ENCODE data around the gene IFT122.
"Not testable (repeated sequence)": the region's sequence is repeated elsewhere in the genome, so short reads cannot be mapped to it uniquely, and the experiment has no call there.

IFT122 gene, protein sequence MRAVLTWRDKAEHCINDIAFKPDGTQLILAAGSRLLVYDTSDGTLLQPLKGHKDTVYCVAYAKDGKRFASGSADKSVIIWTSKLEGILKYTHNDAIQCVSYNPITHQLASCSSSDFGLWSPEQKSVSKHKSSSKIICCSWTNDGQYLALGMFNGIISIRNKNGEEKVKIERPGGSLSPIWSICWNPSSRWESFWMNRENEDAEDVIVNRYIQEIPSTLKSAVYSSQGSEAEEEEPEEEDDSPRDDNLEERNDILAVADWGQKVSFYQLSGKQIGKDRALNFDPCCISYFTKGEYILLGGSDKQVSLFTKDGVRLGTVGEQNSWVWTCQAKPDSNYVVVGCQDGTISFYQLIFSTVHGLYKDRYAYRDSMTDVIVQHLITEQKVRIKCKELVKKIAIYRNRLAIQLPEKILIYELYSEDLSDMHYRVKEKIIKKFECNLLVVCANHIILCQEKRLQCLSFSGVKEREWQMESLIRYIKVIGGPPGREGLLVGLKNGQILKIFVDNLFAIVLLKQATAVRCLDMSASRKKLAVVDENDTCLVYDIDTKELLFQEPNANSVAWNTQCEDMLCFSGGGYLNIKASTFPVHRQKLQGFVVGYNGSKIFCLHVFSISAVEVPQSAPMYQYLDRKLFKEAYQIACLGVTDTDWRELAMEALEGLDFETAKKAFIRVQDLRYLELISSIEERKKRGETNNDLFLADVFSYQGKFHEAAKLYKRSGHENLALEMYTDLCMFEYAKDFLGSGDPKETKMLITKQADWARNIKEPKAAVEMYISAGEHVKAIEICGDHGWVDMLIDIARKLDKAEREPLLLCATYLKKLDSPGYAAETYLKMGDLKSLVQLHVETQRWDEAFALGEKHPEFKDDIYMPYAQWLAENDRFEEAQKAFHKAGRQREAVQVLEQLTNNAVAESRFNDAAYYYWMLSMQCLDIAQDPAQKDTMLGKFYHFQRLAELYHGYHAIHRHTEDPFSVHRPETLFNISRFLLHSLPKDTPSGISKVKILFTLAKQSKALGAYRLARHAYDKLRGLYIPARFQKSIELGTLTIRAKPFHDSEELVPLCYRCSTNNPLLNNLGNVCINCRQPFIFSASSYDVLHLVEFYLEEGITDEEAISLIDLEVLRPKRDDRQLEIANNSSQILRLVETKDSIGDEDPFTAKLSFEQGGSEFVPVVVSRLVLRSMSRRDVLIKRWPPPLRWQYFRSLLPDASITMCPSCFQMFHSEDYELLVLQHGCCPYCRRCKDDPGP

DNA sequence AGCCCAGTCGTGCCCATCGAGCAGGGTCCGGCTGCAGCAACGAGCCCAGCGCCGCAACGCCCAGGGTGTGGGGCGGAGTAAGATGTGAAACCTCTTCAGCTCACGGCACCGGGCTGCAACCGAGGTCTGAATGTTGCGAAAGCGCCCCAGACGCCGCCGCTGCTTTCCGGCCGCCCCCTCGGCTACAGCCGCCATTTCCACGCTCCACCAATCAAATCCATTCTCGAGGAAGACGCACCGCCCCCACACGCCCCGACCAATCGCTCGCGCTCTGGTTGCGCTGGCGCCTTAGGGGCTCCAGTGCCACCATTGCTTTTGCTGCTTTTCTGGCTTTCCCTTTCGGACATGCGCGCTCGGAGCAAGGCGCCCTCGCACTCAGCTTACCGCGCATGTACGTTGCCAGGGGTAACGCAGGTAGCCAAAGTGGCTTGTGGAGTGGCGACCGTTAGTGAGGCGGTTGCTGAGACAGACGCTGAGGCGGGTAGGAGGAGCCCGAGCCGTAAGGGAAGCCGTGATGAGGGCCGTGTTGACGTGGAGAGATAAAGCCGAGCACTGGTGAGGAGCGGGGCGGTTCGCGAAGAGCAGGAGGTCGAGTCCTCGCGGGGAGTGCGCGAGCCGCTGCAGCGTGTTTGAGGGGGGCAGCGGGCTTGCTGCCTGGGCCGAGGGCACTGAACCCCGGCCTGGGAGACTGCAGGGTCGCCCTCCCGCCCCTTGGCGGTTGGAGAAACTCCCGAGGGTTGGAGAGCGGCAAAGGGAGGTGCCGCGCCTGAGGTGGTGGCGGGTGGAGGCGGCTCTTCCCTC lies at the start of gene IFT122, which contains the start of gene MBD4:
IFT122 (plus strand) TSS at position 408 of the 801 bp plus-strand sequence; CDS start at position 515, 107 bp downstream.
MBD4 (minus strand) TSS at position 132 of the 801 bp plus-strand sequence; CDS start at position 17, 115 bp downstream.
- peak; percentile 99 for FAIRE-seq

DNA sequence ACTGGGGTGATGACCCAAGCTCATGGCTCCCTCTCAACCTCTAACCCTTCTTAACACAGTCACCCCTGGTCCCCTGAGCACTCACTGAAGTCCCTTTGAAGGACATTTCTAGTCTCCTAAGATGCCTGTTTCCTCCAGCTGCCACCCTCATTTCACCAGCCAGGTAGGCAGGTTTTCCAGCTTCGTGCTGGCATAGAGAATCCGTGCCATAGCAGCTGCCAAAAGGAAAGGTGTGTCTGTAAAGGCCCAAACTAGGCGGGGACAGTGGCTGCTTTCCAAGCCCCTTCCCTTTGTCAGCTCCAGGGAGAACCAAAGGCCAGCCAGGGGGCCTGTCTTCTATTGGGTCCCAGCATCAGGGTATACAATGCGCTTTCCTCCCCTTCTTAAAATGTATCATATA lies 48.4 kb upstream of the IFT122 start:
- FAIRE-seq, result not testable (repeated sequence)

DNA sequence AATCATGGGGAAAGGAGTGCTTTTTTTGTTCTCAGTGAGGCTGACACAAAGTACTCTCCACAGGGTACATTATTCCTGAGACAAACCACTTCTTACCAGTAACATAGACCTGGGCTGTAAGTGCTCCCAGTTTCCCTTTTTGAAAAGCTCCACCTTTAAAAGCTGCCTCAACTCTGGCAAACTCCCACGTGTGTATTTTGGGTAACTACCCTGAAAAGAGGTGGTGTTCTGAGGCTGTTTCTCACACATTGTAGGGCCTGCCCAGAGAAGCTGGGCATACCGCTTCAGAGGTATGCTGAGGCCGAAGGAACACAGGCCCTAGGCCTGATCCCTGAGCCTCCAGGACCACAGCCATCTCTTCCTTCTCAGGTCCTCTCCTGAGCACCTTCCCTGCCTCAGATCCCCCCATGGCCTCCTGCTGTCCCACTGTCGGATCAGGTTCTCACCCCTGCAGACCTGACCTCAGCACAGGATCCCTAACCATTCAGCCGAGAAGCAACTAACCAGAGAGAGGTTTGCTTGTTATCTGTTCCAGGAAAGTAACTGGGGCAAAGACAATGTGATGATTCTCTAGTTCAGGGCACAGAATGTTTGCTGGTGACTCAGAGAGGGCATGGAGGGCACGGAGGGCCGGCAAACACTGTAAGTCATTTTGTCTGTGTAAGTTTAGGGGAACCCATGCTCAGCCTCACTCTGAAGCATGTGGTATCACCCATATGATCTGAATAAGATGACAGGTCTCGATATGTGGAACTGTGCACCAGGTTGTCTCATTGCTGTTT lies 47.7 kb upstream of the IFT122 start:
- FAIRE-seq, result not testable (repeated sequence)

DNA sequence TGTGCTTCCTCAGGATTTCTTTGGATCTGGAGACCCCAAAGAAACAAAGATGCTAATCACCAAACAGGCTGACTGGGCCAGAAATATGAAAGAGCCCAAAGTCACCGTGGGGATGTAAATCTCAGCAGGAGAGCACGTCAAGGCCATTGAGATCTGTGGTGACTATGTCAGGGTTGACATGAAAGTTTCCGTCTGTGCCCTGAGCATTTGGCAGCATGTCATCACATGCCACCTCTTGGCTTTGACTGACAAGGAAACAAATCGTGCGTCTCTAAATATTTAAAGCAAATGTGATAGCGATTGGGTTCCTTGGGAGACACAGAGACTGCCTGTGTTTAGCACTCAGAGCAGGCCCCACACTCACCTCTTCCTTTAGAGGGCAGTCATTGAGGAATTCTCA lies 46.8 kb upstream of the IFT122 start:
- no peak for FAIRE-seq

DNA sequence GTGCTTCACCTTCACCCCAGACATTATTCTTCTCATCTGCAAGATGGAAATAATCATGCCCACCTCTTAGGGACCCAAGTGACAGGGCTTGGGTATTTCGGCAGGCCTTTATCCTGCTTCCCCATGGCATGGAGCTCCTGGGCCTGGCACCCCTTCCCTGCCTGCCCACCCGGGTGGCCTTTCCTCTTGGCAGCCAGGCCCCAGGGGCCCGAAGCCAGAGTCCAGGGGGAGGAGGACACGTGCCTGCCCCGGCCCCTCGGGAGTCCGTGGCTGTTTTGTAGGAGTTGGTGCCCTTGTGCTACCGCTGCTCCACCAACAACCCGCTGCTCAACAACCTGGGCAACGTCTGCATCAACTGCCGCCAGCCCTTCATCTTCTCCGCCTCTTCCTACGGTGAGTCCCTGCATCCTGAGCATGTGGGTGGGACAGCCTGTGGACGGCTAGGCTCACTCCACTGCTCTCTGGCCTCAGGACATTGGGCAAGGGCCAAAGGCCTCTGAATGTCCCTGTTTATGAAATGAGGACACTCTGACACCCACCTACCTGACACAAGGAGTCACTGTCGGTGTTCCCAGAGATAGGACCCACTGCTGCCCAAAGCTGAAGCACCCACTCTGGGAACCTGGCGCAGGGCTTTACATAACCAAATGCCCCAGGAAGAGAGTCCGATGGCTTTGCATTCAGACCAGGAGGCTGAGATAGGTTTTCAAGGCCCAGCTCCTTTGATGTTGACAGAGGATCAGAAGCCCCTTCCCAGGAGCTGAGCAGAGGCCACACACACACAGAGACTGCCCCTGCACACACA lies 46.1 kb upstream of the IFT122 start:
- FAIRE-seq, result not testable (repeated sequence)

DNA sequence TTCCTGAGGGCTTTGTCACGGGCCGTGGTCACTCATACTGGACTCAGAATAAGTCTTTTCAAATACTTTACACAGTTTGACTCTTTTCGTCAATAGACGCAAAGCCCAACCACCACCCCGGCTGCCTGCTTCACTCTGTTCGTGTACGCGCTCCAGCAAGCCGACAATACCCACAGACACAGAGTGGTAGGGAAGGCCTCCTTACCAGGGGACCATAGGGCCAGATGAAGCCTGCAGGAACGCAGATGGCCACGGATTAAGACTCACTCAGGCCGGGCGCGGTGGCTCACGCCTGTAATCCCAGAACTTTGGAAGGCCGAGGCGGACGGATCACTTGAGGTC lies 41.2 kb upstream of the IFT122 start:
- FAIRE-seq, result no peak

DNA sequence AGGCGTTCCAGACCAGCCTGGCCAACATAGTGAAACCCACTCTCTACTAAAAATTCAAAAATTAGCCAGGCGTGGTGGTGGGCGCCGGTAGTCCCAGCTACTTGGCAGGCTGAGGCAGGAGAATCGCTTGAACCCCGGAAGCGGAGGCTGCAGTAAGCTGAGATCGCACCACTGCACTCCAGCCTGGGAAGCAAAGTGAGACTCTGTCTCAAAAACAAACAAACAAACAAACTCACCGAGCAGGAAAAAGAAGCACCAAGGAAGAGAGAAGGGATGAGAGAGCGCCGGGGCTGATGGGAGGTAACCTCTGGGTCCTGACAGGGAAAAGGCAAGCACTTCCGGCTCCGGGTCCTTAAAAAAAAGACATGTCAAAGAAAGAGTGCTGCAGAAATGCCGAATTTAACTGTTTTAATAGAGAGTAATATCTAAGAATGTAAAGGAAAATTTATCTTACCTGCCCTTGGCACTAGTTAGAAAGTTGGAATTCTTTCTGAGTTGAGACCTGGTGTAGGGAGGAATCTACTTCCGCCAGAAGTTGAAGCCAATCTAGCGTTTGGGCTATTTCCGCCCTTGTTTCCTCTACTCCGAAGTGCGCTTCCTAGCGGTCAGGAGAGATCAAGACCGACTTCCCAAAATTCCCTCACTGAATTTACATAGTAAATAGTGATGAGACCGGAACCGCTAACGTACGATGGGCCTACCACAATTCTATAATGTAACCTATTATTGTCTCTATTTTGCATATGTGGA lies 40.7 kb upstream of the IFT122 start:
- FAIRE-seq, result peak; percentile 91

DNA sequence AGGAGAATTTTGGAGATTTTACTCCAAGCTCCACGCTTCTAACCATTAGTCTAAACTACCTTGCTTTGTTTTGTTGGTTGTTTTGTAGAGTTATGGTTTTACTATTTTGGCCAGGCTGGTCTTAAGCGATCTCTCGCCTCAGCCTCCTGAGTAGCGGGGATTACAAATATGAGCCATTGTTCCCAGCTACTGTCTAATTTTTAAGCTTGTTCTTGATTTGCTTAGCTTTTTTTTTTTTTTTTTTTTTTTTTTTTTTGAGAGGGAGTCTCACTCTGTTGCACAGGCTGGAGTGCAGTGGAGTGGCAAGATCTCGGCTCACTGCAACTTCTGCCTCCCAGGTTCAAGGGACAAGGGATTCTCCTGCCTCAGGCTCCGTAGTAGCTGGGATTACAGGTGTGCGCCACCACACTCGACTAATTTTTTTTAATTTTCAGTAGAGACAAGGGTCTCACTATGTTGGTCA lies 40.1 kb upstream of the IFT122 start:
- no peak for FAIRE-seq

DNA sequence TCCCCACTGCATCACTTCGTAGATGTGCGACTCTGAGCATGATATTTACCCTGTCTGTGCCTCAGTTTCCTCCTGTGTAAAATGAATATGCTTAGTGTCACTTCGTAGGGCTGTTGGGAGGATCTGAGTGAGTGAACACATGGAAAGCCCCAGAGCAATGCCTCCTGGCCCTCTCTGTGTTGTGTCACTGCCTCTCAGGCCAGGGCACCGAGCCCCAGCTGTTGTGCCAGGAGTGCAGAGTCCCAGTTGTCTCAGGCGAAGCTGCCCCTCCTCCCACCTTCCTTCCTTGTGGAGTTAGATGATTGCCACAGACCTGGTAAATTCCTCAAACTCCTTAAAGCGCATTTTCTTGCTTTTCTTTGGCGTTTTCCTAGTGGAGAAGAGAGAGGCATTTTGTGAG lies 37.8 kb upstream of the IFT122 start:
- FAIRE-seq, result no peak

DNA sequence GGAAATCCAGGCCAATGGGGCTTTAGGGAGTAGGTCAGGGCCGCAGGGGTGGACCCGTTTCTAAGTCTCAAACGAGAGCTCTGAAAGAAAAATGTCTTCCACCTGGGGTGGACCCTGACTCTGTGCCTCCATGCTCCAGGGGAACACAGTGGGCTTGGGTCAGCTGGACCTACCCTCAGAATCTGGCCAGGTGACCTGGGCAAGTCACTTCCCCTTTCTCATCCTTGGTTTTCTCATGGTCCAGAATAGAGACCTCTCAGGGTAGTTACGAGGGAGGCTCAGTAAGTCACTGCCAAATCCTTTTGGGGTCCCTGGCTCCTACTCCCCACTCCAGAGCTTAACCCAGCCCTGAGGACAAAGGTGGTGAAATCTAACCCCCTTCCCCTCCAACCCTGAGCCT lies 37.4 kb upstream of the IFT122 start:
- no peak for FAIRE-seq

DNA sequence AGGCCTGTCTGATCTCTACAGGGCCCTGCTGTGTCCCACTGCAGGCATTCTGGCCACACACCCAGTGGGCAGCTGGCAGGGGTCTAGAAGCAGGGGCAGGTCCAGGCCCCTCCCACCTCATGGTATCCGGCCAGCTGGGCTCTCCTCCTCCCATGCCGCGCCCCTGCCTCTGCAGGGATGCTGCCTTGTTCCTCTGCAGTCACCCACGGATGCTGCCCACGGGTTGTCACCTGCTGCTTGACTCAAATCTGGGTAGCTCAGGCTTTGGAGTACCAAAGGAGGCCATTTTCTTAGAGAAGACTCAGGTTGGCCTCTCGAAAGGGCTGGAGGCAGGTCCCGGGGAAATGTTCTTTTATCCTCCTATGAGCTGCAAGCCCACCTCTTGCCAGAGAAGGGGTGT lies 36.6 kb upstream of the IFT122 start:
- no peak for FAIRE-seq

DNA sequence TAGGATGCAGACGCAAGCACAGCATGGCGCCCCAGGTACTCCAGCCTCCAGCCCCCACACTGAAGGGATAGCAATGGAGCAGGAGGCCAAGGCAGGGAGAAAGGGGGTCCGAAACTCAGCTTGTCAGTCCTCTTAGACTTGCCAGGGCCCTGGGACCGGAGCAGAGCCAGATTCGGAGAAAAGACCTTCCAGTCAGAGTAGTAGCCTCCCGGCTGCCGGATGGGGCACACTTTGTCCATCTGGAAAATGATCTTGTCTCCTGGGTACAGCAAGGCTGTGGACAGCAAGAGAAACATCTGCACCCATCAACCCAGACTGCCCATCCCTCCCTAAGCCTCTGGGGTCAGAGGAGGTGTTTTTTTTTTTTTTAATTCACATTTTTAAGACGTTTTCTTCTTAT lies 35.9 kb upstream of the IFT122 start:
- no peak for FAIRE-seq

DNA sequence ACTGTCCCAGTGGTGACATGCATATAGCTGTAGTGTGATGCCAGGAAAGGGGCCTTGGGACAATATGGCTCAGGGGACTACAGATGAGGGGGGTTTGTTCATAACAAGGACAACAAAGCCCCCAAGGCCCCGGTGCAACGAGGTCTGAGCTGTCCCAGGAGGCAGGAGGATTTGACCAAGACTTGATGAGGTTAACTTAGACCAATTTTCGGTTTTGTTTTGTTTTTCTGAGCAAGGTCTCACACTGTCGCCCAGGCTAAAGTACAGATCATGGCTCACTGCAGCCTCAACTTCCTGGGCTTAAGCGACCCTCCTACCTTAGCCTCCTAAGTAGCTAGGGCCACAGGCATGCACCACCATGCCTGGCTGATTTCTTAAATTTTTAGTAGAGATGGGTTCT lies 35.4 kb upstream of the IFT122 start:
- no peak for FAIRE-seq

DNA sequence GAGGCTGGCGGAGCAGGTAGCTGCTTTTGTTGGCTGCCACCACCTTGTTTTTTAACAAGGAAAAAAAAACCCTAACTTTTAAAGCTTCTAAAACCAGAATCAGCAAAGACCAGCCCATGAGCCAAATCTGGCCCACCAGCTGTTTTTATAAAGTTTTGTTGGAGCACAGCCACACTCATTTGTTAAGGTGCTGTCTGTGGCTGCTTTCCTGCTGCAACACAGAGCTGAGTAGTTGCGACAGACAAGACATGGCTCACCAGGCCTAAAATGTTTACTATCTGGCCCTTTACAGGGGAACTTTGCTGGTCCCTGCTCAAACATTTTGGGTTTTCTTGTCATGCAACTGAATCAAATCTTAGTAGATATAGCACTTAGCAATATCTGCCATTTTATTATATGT lies 30.5 kb upstream of the IFT122 start:
- no peak for FAIRE-seq

DNA sequence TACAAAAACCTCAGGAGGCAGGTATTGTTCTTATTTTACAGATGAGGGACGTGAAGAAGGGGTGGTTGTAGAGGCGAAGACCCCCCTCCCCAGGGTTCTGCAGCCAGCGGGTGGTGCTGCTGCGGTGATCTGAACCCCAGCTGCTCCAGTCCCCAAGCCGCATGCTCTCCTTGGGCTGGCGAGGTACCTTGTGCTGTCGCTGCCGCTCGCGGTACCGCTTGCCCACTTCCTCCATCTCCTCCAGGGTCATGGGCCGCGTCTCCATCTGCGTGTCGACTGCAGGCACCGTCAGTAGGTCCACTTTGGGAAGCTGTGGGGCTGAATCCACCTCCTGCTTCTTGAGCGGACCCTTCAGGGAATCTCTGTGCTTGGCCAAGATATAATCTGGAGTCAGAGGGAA lies 29.1 kb upstream of the IFT122 start:
- FAIRE-seq, result no peak

DNA sequence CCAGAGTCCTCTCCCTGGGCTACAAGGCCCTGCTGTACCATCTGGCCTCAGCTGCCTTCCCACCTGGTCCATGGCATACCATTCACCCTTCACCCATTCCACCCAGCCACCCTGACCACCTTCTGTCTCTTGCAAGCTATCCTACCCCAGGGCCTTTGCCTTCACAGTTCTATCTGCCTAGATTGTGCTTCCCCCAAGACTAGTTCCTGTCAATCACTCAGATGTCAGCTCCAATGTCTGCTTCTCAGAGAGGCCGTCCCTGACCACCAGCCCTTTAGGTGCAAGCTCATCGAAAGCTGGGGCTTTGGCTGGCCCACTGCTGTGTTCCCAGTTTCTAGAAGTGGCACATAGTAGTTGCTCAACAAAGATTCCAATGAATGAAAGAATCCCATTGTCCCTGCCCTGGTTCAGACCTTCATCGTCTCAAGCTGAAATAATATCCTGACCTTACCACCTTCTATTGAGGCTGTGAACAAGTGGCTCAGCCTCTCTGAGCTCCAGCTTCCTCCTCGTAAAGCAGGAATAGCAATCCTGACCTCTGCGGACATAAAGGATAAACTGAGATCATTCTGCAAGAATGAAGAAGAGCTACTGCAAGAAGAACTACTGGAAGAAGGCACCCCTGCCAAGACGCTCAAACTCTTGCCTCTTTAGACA lies 27.4 kb upstream of the IFT122 start:
- no peak for FAIRE-seq

DNA sequence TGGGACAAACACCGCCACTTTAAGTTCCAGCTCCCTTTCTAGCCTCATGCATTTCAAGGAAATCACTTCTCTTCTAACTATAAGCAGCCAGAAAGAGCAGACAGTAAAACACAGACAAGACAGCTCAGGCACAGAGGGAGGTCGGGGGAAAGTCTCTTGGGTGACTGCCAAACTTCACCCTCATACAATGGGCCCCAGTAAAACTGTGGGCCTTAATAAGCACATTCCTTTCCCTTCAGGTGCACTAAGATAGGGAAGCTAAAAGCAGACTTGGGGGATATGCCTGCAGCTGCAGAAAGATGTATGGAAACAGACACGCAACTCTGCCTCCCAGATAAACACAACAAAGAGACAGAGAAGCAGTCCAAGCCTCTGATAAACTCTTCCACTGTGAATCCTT lies 26.8 kb upstream of the IFT122 start:
- FAIRE-seq, result not testable (repeated sequence)

DNA sequence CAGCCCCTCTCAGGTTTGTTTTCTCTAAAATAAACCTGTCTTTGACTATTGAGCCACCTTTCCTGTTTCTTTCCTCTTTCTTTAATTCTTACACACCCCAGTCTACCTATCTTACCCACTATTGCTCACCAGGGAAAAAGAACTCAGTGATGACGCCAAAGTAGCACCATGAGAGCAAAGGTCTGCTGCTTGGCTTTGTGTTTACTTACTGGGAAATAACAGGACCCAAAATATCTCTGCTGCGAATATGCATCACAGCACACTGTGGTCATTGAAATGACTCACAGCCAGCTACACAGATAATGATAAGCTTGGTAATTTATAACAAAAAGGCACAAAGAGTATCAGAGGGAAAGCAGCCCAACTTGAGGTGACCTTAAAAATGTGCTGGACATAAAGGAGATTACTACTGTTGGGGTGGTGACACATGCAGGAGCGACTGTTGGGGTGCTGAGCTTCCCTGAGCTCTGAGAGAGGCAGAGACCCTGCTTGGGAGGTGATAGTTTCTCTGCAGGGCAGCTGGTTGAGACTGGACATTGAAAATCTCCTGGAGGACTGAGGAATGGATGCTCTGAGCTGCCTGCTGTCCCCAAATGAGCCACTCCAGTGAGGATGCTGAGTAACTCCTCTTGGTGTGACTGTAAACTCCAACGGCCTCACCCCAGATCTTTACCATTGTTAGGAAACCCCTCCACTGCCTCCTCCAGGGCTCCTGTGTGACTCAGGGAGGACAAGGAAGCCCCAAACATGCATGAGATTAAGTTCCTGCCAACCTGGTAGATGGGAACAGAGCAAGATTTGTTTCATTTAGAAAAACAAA lies 26.1 kb upstream of the IFT122 start:
- FAIRE-seq, result no peak

All from G401.6 (cell line).